Endometrial microvascular endothelial cells (primary cell): Measurements from ENCODE around the gene MPG. TPM values are rescaled to one million over a fixed set of nuclear protein-coding genes. Genes with fewer than 3 reads are reported as not detected.

Source experiments
- in situ Hi-C: cut with HindIII; loops from 2 replicates; pipeline ENCODE4 v1.10.0; 2017; ENCODE audit warnings: low sequenced_read_pairs, low pct_unique_long_range_greater_than_20kb; ENCODE audit errors: inconsistent ontology term
- total RNA-seq: library from RNA; depleted of rRNA; stranded (reverse); fragments of >200 nt; gene quantifications from one replicate; pipeline ENCODE4 v1.2.3, GENCODE V29; 2015; ENCODE audit errors: inconsistent ontology term

Gene MPG
- total RNA-seq, 1 donor from 2014 or later = 160 TPM

DNA sequence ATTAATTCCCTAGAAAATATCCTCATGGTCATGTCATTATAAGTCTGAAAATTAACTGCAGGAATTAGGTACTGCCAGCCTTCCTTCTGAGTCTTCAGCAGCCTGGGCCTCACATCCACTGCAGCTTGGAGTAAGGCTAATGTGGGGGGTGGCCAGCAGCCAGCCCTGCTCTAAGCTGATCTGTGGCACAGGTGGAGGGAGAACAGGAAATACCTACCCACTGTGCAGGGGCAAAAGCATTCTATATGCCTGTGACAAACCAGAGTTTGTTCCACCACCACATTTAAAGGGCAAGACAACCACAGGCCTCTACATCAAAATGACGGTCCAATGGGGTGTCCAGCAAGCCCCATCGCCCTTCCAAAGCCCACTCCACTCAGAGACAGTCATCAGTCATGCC is 51.0 kb downstream of the MPG start:
- in situ Hi-C loops = no loop called here

GRCh38 chr16:130533-131173 is 52.6 kb downstream of the MPG start:
- in situ Hi-C loops = no loop called here

- in situ Hi-C loops = no loop called here
Measured at GRCh38 chr16:132120-132519, 54.1 kb downstream of the MPG start.

DNA sequence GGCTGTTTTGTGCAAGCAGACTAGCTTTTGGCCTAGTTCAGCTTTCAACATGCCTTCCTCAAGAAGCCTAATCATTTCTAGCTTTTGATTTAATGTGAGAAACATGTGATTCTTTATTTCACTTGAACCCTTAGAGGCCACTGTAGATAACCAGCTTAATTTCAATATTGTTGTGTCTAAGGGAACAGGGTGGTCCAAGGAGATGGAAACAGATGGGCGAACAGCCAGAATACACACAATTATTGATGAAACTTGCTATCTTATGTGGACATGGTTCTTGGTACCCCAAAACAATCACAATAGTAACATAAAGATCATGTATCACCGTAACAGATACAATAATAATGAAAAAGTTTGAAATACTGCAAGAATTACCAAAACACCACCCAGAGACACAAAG is 55.7 kb downstream of the MPG start:
- in situ Hi-C loops = no loop called here

Other genes starting within 250 kb of the MPG start
- 7.0 TPM for gene POLR3K, start 24.6 kb upstream of the MPG start, total RNA-seq
- 58.2 TPM for gene SNRNP25, start 24.4 kb upstream of the MPG start, total RNA-seq
- gene RHBDF1, start 5.6 kb upstream of the MPG start, total RNA-seq = 28.2 TPM
- gene NPRL3, start 60.4 kb downstream of the MPG start, total RNA-seq = 15.9 TPM
- not detected for gene HBZ, start 74.4 kb downstream of the MPG start, total RNA-seq
- not detected for gene HBM, start 87.8 kb downstream of the MPG start, total RNA-seq
- gene HBA2, start 94.7 kb downstream of the MPG start, total RNA-seq = not detected
- gene HBA1, start 98.5 kb downstream of the MPG start, total RNA-seq = not detected
- gene HBQ1, start 102.2 kb downstream of the MPG start, total RNA-seq = not detected
- 45.2 TPM for gene LUC7L, start 151.2 kb downstream of the MPG start, total RNA-seq
- gene FAM234A, start 156.6 kb downstream of the MPG start, total RNA-seq = 89.3 TPM
- 1.2 TPM for gene RGS11, start 197.7 kb downstream of the MPG start, total RNA-seq
- not detected for gene ARHGDIG, start 202.4 kb downstream of the MPG start, total RNA-seq
- gene PDIA2, start 204.9 kb downstream of the MPG start, total RNA-seq = 0.28 TPM